ENCODE results near the gene NHLRC1. TPM values are rescaled to one million over a fixed set of nuclear protein-coding genes. Genes with fewer than 3 reads are reported as not detected.

NHLRC1 gene
- total and polyA plus RNA-seq, 5 experiments from 2014 or later: 0.19 to 2.1 (median 1.8) TPM

- no peak overlapping the region for H3K4me3 Mint-ChIP-seq
- POLR2A ChIA-PET: no interaction called here
- H3K27ac Mint-ChIP-seq: peak overlapping the region in 1 of 10 donors; percentile 40
- no peak for ATAC-seq
- peaks cover 0 to 11% (median 0%) of the 10 kb centered on the region in 9 donors for H3K9me3 Mint-ChIP-seq
- no peak for DNase-seq
- H3K4me1 Mint-ChIP-seq: no peaks in the 10 kb centered on the region
- peaks cover 0 to 4% (median 0%) of the 10 kb centered on the region in 3 donors for H3K36me3 Mint-ChIP-seq
- H3K27me3 Mint-ChIP-seq: peaks cover 5 to 37% (median 15%) of the 10 kb centered on the region in 5 donors
Observed at GRCh38 chr6:18100296-18100695, 22.2 kb downstream of the NHLRC1 start.

GRCh38 chr6:18099511-18099910, 23.0 kb downstream of the NHLRC1 start:
- Mint-ChIP-seq H3K27ac (no peak overlapping the region), H3K27me3 (peaks cover 5 to 33% (median 14%) of the 10 kb centered on the region in 5 donors), H3K4me1 (no peaks in the 10 kb centered on the region), H3K36me3 (peaks cover 0 to 1% (median 0%) of the 10 kb centered on the region in 3 donors), H3K9me3 (peaks cover 0 to 4% (median 0%) of the 10 kb centered on the region in 9 donors), H3K4me3 (no peak overlapping the region)
- POLR2A ChIA-PET: no interaction called here
- ATAC-seq (no peak), DNase-seq (no peak)

- peaks cover 0 to 2% (median 0%) of the 10 kb centered on the region in 3 donors for H3K36me3 Mint-ChIP-seq
- peaks cover 0 to 15% (median 5%) of the 10 kb centered on the region in 5 donors for H3K27me3 Mint-ChIP-seq
- H3K9me3 Mint-ChIP-seq: peaks cover 0 to 4% (median 0%) of the 10 kb centered on the region in 9 donors
- ATAC-seq (no peak), DNase-seq (no peak)
- POLR2A ChIA-PET: no interaction called here
- no peaks in the 10 kb centered on the region for H3K4me1 Mint-ChIP-seq
- H3K27ac Mint-ChIP-seq: no peak overlapping the region
- H3K4me3 Mint-ChIP-seq: no peak overlapping the region
Observed at GRCh38 chr6:18096423-18096822, 26.1 kb downstream of the NHLRC1 start.

DNA sequence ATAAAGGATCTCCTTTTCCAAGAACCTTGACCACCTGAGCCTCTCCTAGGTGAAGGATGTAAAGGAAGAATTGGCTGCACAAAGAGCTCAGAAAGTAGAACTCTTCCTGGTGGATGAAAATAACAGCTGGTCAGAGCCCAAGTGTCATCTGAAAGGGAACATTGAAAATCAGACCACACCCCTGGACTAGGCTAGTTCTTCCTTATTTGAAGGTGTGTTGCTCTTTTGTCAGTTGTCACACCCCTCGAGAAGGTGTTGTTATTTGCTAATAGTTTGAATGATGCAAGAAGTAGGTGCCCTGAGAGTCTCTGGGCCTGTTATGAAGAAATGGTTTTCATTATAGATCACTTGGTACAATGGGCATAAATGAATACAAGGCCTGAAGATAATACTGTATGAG, 31.1 kb downstream of the NHLRC1 start:
- Mint-ChIP-seq H3K27me3 (peaks cover 0 to 8% (median 3%) of the 10 kb centered on the region in 5 donors), H3K4me1 (no peaks in the 10 kb centered on the region), H3K4me3 (no peak overlapping the region), H3K27ac (no peak overlapping the region), H3K9me3 (peaks cover 0 to 20% (median 7%) of the 10 kb centered on the region in 9 donors), H3K36me3 (peaks cover 0 to 11% (median 2%) of the 10 kb centered on the region in 3 donors)
- ATAC-seq: no peak
- no peak for DNase-seq
- POLR2A ChIA-PET: no interaction called here

GRCh38 chr6:18090349-18090786, 32.1 kb downstream of the NHLRC1 start:
- POLR2A ChIA-PET: no interaction called here
- Mint-ChIP-seq H3K9me3 (peaks cover 0 to 20% (median 7%) of the 10 kb centered on the region in 9 donors), H3K4me3 (no peak overlapping the region), H3K4me1 (no peaks in the 10 kb centered on the region), H3K36me3 (peaks cover 0 to 11% (median 2%) of the 10 kb centered on the region in 3 donors), H3K27me3 (peaks cover 2 to 8% (median 4%) of the 10 kb centered on the region in 5 donors), H3K27ac (no peak overlapping the region)
- no peak for ATAC-seq
- DNase-seq: no peak

- peaks cover 3 to 9% (median 7%) of the 10 kb centered on the region in 5 donors for H3K27me3 Mint-ChIP-seq
- peak overlapping the region in 1 of 10 donors; percentile 19 for H3K27ac Mint-ChIP-seq
- no peak for DNase-seq
- no peak overlapping the region for H3K4me3 Mint-ChIP-seq
- peaks cover 0 to 20% (median 7%) of the 10 kb centered on the region in 9 donors for H3K9me3 Mint-ChIP-seq
- no peak for ATAC-seq
- H3K4me1 Mint-ChIP-seq: no peaks in the 10 kb centered on the region
- peaks cover 0 to 15% (median 2%) of the 10 kb centered on the region in 3 donors for H3K36me3 Mint-ChIP-seq
- POLR2A ChIA-PET: no interaction called here
Observed at GRCh38 chr6:18088419-18089296, 33.8 kb downstream of the NHLRC1 start.

GRCh38 chr6:18087396-18088165, 34.9 kb downstream of the NHLRC1 start:
- Mint-ChIP-seq H3K36me3 (peaks cover 0 to 15% (median 0%) of the 10 kb centered on the region in 3 donors), H3K27me3 (peaks cover 3 to 9% (median 6%) of the 10 kb centered on the region in 5 donors), H3K27ac (peak overlapping the region in 1 of 10 donors; percentile 73), H3K4me1 (no peaks in the 10 kb centered on the region), H3K4me3 (no peak overlapping the region), H3K9me3 (peaks cover 0 to 20% (median 6%) of the 10 kb centered on the region in 9 donors)
- DNase-seq (no peak), ATAC-seq (no peak)
- POLR2A ChIA-PET: no interaction called here

DNA sequence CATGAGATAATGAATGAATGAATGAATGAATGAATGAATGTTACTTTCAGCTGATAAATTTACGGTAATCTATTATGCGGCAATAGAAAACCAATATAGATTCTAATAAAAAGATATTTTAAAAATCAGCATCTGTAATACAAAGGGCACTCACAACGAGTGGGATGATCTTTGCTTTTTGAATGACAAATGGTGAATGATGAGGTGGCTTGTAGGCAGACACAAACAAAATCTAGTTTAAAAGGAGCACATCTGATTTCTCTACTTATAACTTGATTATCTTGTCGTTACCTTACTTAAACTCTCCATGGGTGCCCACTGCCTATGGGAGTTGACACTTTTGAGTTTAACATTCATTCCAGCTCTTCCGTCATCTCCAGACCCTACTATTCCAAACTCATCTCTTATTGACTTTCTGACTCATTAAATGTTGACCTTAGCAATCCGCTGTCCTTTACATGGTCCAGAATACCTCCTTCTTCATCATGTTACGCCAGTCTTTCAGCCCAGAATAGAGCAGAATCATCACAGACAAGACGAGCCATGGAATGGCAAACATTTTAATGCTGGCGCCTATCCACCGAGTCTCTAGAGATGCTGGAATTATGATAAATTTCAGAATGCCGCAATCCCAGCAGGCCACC, 41.3 kb downstream of the NHLRC1 start:
- POLR2A ChIA-PET: no interaction called here
- ATAC-seq (no peak), DNase-seq (no peak)
- Mint-ChIP-seq H3K4me3 (no peak overlapping the region), H3K27me3 (peaks cover 6 to 20% (median 9%) of the 10 kb centered on the region in 5 donors), H3K27ac (no peak overlapping the region), H3K9me3 (peaks cover 0 to 10% (median 0%) of the 10 kb centered on the region in 9 donors), H3K36me3 (peaks cover 0 to 4% (median 0%) of the 10 kb centered on the region in 3 donors), H3K4me1 (no peaks in the 10 kb centered on the region)

GRCh38 chr6:18080544-18080943, 41.9 kb downstream of the NHLRC1 start:
- ATAC-seq: no peak
- Mint-ChIP-seq H3K4me1 (no peaks in the 10 kb centered on the region), H3K36me3 (peaks cover 0 to 8% (median 0%) of the 10 kb centered on the region in 3 donors), H3K27ac (no peak overlapping the region), H3K4me3 (no peak overlapping the region), H3K9me3 (peaks cover 0 to 16% (median 4%) of the 10 kb centered on the region in 9 donors), H3K27me3 (peaks cover 6 to 23% (median 11%) of the 10 kb centered on the region in 5 donors)
- DNase-seq: no peak
- POLR2A ChIA-PET: no interaction called here

DNA sequence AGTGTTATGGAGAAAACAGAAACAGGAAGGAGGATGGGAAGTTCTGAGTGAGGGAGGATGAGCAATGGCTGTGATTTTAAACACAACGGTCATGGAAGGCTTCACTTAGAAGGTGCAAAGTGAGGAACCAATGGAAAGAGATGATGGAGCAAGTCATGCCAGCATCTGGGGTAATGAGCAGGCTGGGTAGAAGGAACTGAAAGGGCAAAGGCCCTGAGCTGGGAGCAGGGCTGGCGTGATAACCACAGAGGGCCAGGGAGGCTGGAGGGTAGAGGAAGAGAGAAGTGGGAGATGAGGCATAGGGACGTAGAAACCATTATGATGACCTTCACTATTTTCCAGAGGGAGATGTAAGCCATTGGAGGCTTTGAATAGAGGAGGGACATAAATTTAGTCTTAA, 43.6 kb downstream of the NHLRC1 start:
- Mint-ChIP-seq H3K27me3 (peaks cover 6 to 16% (median 10%) of the 10 kb centered on the region in 5 donors), H3K4me3 (no peak overlapping the region), H3K9me3 (peaks cover 0 to 26% (median 11%) of the 10 kb centered on the region in 9 donors), H3K4me1 (no peaks in the 10 kb centered on the region), H3K36me3 (peaks cover 0 to 11% (median 0%) of the 10 kb centered on the region in 3 donors), H3K27ac (no peak overlapping the region)
- DNase-seq (no peak), ATAC-seq (no peak)
- POLR2A ChIA-PET: no interaction called here

GRCh38 chr6:18076231-18076630, 46.2 kb downstream of the NHLRC1 start:
- POLR2A ChIA-PET: no interaction called here
- Mint-ChIP-seq H3K36me3 (peaks cover 0 to 15% (median 0%) of the 10 kb centered on the region in 3 donors), H3K27ac (no peak overlapping the region)

DNA sequence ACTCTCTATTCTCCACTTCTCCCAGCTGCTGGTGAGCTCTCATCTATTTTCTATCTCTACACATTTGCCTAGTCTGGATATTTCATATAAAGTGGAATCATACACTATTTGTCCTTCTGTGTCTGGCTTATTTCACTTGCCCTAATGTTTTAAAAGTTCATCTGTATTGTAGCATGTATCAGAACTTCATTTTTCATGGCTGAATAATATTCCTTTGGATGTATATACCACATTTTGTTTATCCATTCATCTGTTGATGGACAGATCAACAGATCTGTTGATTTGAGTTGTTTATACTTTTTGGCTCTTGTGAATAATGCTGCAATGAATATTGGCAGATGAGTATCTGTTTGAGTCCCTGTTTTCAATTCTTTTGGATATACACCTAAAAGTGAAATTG, 49.6 kb downstream of the NHLRC1 start:
- DNase-seq: no peak
- no peaks in the 10 kb centered on the region for H3K4me1 Mint-ChIP-seq
- peaks cover 0 to 15% (median 0%) of the 10 kb centered on the region in 3 donors for H3K36me3 Mint-ChIP-seq
- H3K27me3 Mint-ChIP-seq: peaks cover 10 to 24% (median 14%) of the 10 kb centered on the region in 5 donors
- H3K27ac Mint-ChIP-seq: peak overlapping the region in 1 of 10 donors; percentile 54
- ATAC-seq: no peak
- H3K4me3 Mint-ChIP-seq: no peak overlapping the region
- POLR2A ChIA-PET: no interaction called here
- H3K9me3 Mint-ChIP-seq: peaks cover 0 to 42% (median 12%) of the 10 kb centered on the region in 9 donors

More at GRCh38 chr6:18076231-18076630, 46.2 kb downstream of the NHLRC1 start:
- no peak for ATAC-seq
- peaks cover 0 to 42% (median 12%) of the 10 kb centered on the region in 9 donors for H3K9me3 Mint-ChIP-seq
- peaks cover 13 to 24% (median 16%) of the 10 kb centered on the region in 5 donors for H3K27me3 Mint-ChIP-seq
- H3K4me1 Mint-ChIP-seq: no peaks in the 10 kb centered on the region
- no peak for DNase-seq
- H3K4me3 Mint-ChIP-seq: no peak overlapping the region
